K562 (cell line): ENCODE data around the gene TRIM38. TPM values are rescaled to one million over a fixed set of nuclear protein-coding genes. Genes with fewer than 3 reads are reported as not detected.

Source experiments
- ATAC-seq: fragments of 200-7000 bp; cut with Tn5 transposase; 3 replicates; pipeline ENCODE4 v1.9.1; 2020; ENCODE audit warnings: moderate library complexity
- BruUV-seq: library from RNA; stranded (reverse); fragments of 400-500 nt; replicated peaks from 2 replicates; lab custom pipeline; 2021; lab: Mats Ljungman, UMichigan
- CTCF ChIA-PET: fragments of 300-600 bp; formaldehyde crosslinking; extraction: SDS; loops from one replicate; lab custom pipeline; 2021; ENCODE audit warnings: low intra/inter-chr PET ratio; lab: Yijun Ruan, JAX
- POLR2A ChIA-PET: fragments of 300-600, 350-650 bp; sonication (Branson Sonifier 250); formaldehyde crosslinking; extraction: SDS; loops from one replicate; lab custom pipeline; 2021; ENCODE audit warnings: antibody characterized with exemption, inconsistent platforms; lab: Yijun Ruan, JAX
- DNase-seq, 4 experiments: peaks; one replicate each; pipeline versions ENCODE4 v3.0.0 to v3.0.0-alpha.2; 2011 to 2018; ENCODE audit warnings: low spot score in 3 of 4, mixed read lengths in 3 of 4; ENCODE audit errors: extremely low read depth in 1 of 4
- FAIRE-seq: peaks from 2 replicates; lab custom pipeline; 2011; peaks lifted over from hg19 to GRCh38; lab: Jason Lieb, UNC
- H2AFZ ChIP-seq: 2 replicates; pipeline ENCODE4 v1.6.0; 2011; ENCODE audit warnings: low read depth, low read length, control low read depth, inconsistent platforms
- H3K27ac ChIP-seq: fragments of 200-600 bp; 3 replicates; pipeline ENCODE4 v1.8.0; 2011; ENCODE audit warnings: low read depth, mild to moderate bottlenecking, control low read depth, inconsistent platforms, low read length, moderate library complexity, mixed read lengths; ENCODE audit errors: extremely low read depth
- H3K27me3 ChIP-seq, 2 experiments: fragments of 300-600 bp in 1 of 2; 2 replicates in 1 of 2; 3 replicates in 1 of 2; pipeline versions ENCODE4 v1.6.0 to v1.8.0; 2011; ENCODE audit warnings: inconsistent platforms in 2 of 2, low read length in 2 of 2, mild to moderate bottlenecking in 1 of 2, mixed read lengths in 1 of 2, moderate library complexity in 1 of 2; ENCODE audit not compliant: control insufficient read depth in 2 of 2, insufficient read depth in 2 of 2
- H3K36me3 ChIP-seq: fragments of 300-600 bp; 3 replicates; pipeline ENCODE4 v1.8.0; 2011; ENCODE audit warnings: mild to moderate bottlenecking, low read length, inconsistent platforms; ENCODE audit not compliant: control insufficient read depth, insufficient read depth
- H3K4me1 ChIP-seq, 2 experiments: fragments of 200-600 bp in 1 of 2; replicated peaks in 1 of 2; 2 replicates in 1 of 2; 3 replicates in 1 of 2; pipeline versions ENCODE4 v1.5.1 to v1.8.0; 2011; ENCODE audit warnings: inconsistent platforms in 2 of 2, low read length in 2 of 2, mild to moderate bottlenecking in 1 of 2, mixed read lengths in 1 of 2, moderate library complexity in 1 of 2; ENCODE audit not compliant: control insufficient read depth in 2 of 2, insufficient read depth in 2 of 2
- H3K4me2 ChIP-seq: 2 replicates; pipeline ENCODE4 v1.6.1; 2011; ENCODE audit warnings: low read length, control low read depth, inconsistent platforms, mixed read lengths; ENCODE audit not compliant: insufficient read depth
- H3K4me3 ChIP-seq: fragments of 200-600 bp; sonication (generic), shearing (Covaris generic); 2 replicates; pipeline ENCODE4 v1.5.1; 2016; ENCODE audit warnings: control low read depth, inconsistent platforms
- H3K79me2 ChIP-seq: fragments of 200-600 bp; 3 replicates; pipeline ENCODE4 v1.8.0; 2011; ENCODE audit warnings: low read length, inconsistent platforms; ENCODE audit not compliant: control insufficient read depth, insufficient read depth
- H3K9ac ChIP-seq, 2 experiments: 2 replicates each; pipeline versions ENCODE4 v1.6.0 to v1.6.1; 2011; ENCODE audit warnings: low read depth in 2 of 2, low read length in 2 of 2, control low read depth in 1 of 2, inconsistent platforms in 1 of 2, mild to moderate bottlenecking in 1 of 2, mixed read lengths in 1 of 2; ENCODE audit not compliant: insufficient read depth in 1 of 2
- H3K9me1 ChIP-seq: one replicate; pipeline ENCODE4 v1.6.0; 2011; ENCODE audit warnings: inconsistent platforms, mild to moderate bottlenecking, low read length, moderate library complexity; ENCODE audit not compliant: control insufficient read depth, insufficient read depth
- H3K9me3 ChIP-seq: replicated peaks from 2 replicates; pipeline ENCODE4 v1.5.1; 2011; ENCODE audit warnings: low read depth, low read length, inconsistent platforms; ENCODE audit not compliant: control insufficient read depth, insufficient read depth
- H4K20me1 ChIP-seq: replicated peaks from 2 replicates; pipeline ENCODE4 v1.6.1; 2011; ENCODE audit warnings: low read length, inconsistent platforms, mixed read lengths; ENCODE audit not compliant: control insufficient read depth, insufficient read depth
- BMI1 ChIP-seq: fragments of 150-350 bp; IDR thresholded peaks from 2 replicates; pipeline ENCODE4 v1.6.1; 2014; ENCODE audit warnings: low read length
- CSDE1 ChIP-seq, 2 experiments: fragments of 450-650 bp; IDR thresholded peaks; 2 replicates each; pipeline ENCODE4 v1.6.1; 2016; ENCODE audit warnings: mild to moderate bottlenecking in 1 of 2
- KLF13 ChIP-seq: fragments of 450-650 bp; IDR thresholded peaks from 2 replicates; pipeline ENCODE4 v1.6.1; 2016; ENCODE audit warnings: missing genetic modification characterization, low read depth, mild to moderate bottlenecking, missing compliant biosample characterization, moderate library complexity, borderline replicate concordance
- MAFK ChIP-seq: IDR thresholded peaks from 2 replicates; pipeline ENCODE4 v1.6.1; 2011; ENCODE audit warnings: low read length, improper control_type of control experiment
- RFX1 ChIP-seq: fragments of 450-650 bp; IDR thresholded peaks from 2 replicates; pipeline ENCODE4 v1.6.1; 2016; ENCODE audit warnings: mild to moderate bottlenecking, moderate library complexity
- USF1 ChIP-seq: sonication (generic); formaldehyde crosslinking; IDR thresholded peaks from 2 replicates; pipeline ENCODE4 v1.9.0; 2022; ENCODE audit warnings: mild to moderate bottlenecking, missing genetic modification reagents
- YY1 ChIP-seq, 3 experiments: IDR thresholded peaks; 2 replicates each; pipeline ENCODE4 v1.6.1; 2011; ENCODE audit warnings: low read length in 2 of 3, mild to moderate bottlenecking in 2 of 3, moderate library complexity in 2 of 3, borderline replicate concordance in 1 of 3, control low read depth in 1 of 3, low read depth in 1 of 3; ENCODE audit not compliant: insufficient read depth in 3 of 3, insufficient replicate concordance in 2 of 3, control insufficient read depth in 1 of 3, insufficient read length in 1 of 3; ENCODE audit errors: extremely low read depth in 1 of 3
- WGBS: fragments of 100-300 bp; shearing (Covaris generic); methylation state at CpG from one replicate; pipeline ENCODE4 v1.1.6; 2016; ENCODE audit warnings: low coverage, mixed read lengths; ENCODE audit not compliant: insufficient coverage; ENCODE audit errors: missing lambda C conversion rate; 5-methylcytosine and 5-hydroxymethylcytosine counted together
- in situ Hi-C: fragments of 300-500 bp; cut with MboI; formaldehyde crosslinking; loops from 4 replicates; pipeline ENCODE4 v1.15.0; 2018; ENCODE audit warnings: inconsistent platforms, mixed read lengths
- intact Hi-C: fragments of 100-400 bp; cut with micrococcal nuclease; formaldehyde crosslinking; loops from 2 replicates; pipeline ENCODE4 v1.14.2; 2022
- polyA plus RNA-seq, 8 experiments: library from polyadenylated mRNA; depleted of rRNA in 4 of 8; stranded (reverse) in 5 of 8; unstranded in 3 of 8; fragments of >200 nt; fragmentation: Nextera tagmentation in 2 of 8; fragmentation: Illumina TruSeq in 1 of 8; extraction: Ambion mirVana in 2 of 8; extraction: Trizol in 1 of 8; gene quantifications; 2 replicates each; pipeline versions ENCODE4 v1.2.1 to v1.2.3, GENCODE V29; 2011 to 2014; ENCODE audit warnings: inconsistent platforms in 1 of 8, missing spikeins in 1 of 8
- total RNA-seq, 7 experiments: library from RNA; depleted of rRNA in 6 of 7; stranded (reverse); fragments of >200 nt in 6 of 7; fragmentation: Illumina TruSeq in 2 of 7; extraction: Trizol in 2 of 7; gene quantifications; 2 replicates each; pipeline versions ENCODE4 v1.2.1 to v1.2.3, GENCODE V29; 2011 to 2021; ENCODE audit warnings: low replicate concordance in 1 of 7
- TF ChIP-seq, protein P1 (sequence below): fragments of 250-450 bp; sonication (Bioruptor Pico); IDR thresholded peaks from 2 replicates; pipeline ENCODE4 v1.4.0; 2020; ENCODE audit warnings: borderline replicate concordance
- TF ChIP-seq, protein P2 (sequence below): fragments of 150-350 bp; conservative IDR thresholded peaks from 2 replicates; pipeline ENCODE4 v1.6.1; 2014; ENCODE audit warnings: low read length
- TF ChIP-seq, protein P3 (sequence below): fragments of 450-650 bp; IDR thresholded peaks from 2 replicates; pipeline ENCODE4 v1.6.1; 2016
- TF ChIP-seq, protein P4 (sequence below): fragments of 450-650 bp; conservative IDR thresholded peaks from 2 replicates; pipeline ENCODE4 v1.6.1; 2016; ENCODE audit warnings: missing genetic modification characterization, low read depth, mild to moderate bottlenecking, control low read depth, missing compliant biosample characterization

TRIM38 gene
- total and polyA plus RNA-seq, 9 of the 15 experiments (the other 6 are each of a cell fraction or from before 2014, with no cell fraction given) = 1.7 to 6.7 (median 6.3) TPM

DNA sequence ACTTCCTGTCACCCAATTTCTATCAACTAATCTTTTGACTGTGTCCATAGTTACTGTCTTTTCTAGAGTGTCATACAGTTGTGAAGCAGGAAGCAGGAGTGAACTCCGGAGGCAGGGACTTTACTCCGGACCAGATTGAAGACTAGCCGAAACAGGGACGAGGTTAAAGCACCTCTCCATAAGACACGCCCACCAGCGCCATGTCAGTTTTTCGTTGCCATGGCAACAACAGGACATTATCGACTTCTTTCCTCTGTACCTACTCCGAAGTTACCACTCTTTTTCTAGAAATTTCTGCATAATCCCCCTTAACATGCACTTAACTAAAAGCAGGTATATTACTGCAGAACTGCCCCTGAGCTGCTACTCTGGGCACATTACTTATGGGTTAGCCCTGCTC is 25.2 kb downstream of the TRIM38 start:
- Histone ChIP-seq H3K4me3 (no peak overlapping the region), H3K9ac (no peak overlapping the region), H2AFZ (no peak overlapping the region), H3K36me3 (peaks cover 18% of the 10 kb centered on the region; the same call in 2 of the 3 replicates), H3K79me2 (no peaks in the 10 kb centered on the region), H3K9me3 (no peaks in the 10 kb centered on the region), H4K20me1 (no peaks in the 10 kb centered on the region), H3K4me1 (peaks cover 10 to 11% of the 10 kb centered on the region in 2 experiments), H3K4me2 (no peak overlapping the region), H3K9me1 (no peaks in the 10 kb centered on the region), H3K27ac (no peak overlapping the region), H3K27me3 (no peaks in the 10 kb centered on the region)
- peak in 2 of 4 experiments; percentile 31 for DNase-seq
- FAIRE-seq = no peak
- TF ChIP-seq MAFK = no peak
- peak; percentile 97 for TF ChIP-seq RFX1
- no peak for TF ChIP-seq USF1 (CRISPR knock-in tag)
- TF ChIP-seq, protein P1, sequence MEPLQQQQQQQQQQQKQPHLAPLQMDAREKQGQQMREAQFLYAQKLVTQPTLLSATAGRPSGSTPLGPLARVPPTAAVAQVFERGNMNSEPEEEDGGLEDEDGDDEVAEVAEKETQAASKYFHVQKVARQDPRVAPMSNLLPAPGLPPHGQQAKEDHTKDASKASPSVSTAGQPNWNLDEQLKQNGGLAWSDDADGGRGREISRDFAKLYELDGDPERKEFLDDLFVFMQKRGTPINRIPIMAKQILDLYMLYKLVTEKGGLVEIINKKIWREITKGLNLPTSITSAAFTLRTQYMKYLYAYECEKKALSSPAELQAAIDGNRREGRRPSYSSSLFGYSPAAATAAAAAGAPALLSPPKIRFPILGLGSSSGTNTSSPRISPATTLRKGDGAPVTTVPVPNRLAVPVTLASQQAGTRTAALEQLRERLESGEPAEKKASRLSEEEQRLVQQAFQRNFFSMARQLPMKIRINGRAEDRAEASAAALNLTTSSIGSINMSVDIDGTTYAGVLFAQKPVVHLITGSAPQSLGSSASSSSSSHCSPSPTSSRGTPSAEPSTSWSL (CRISPR knock-in tag) = no peak
- TF ChIP-seq KLF13 = peak; percentile 56; the same call in 1 of the 2 replicates
- TF ChIP-seq, protein P2, sequence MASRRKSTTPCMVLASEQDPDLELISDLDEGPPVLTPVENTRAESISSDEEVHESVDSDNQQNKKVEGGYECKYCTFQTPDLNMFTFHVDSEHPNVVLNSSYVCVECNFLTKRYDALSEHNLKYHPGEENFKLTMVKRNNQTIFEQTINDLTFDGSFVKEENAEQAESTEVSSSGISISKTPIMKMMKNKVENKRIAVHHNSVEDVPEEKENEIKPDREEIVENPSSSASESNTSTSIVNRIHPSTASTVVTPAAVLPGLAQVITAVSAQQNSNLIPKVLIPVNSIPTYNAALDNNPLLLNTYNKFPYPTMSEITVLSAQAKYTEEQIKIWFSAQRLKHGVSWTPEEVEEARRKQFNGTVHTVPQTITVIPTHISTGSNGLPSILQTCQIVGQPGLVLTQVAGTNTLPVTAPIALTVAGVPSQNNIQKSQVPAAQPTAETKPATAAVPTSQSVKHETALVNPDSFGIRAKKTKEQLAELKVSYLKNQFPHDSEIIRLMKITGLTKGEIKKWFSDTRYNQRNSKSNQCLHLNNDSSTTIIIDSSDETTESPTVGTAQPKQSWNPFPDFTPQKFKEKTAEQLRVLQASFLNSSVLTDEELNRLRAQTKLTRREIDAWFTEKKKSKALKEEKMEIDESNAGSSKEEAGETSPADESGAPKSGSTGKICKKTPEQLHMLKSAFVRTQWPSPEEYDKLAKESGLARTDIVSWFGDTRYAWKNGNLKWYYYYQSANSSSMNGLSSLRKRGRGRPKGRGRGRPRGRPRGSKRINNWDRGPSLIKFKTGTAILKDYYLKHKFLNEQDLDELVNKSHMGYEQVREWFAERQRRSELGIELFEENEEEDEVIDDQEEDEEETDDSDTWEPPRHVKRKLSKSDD = peak; percentile 74; the same call in 1 of the 2 replicates
- TF ChIP-seq, protein P3, sequence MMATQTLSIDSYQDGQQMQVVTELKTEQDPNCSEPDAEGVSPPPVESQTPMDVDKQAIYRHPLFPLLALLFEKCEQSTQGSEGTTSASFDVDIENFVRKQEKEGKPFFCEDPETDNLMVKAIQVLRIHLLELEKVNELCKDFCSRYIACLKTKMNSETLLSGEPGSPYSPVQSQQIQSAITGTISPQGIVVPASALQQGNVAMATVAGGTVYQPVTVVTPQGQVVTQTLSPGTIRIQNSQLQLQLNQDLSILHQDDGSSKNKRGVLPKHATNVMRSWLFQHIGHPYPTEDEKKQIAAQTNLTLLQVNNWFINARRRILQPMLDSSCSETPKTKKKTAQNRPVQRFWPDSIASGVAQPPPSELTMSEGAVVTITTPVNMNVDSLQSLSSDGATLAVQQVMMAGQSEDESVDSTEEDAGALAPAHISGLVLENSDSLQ = 0 out of 2 replicates have a peak, but pooled peaks have one; percentile 43
- TF ChIP-seq CSDE1 (IDR thresholded peaks at IDR 0.05) = peak in 1 of 2 experiments; percentile 76; a peak in 1 of 4 replicates
- TF ChIP-seq, protein P4, sequence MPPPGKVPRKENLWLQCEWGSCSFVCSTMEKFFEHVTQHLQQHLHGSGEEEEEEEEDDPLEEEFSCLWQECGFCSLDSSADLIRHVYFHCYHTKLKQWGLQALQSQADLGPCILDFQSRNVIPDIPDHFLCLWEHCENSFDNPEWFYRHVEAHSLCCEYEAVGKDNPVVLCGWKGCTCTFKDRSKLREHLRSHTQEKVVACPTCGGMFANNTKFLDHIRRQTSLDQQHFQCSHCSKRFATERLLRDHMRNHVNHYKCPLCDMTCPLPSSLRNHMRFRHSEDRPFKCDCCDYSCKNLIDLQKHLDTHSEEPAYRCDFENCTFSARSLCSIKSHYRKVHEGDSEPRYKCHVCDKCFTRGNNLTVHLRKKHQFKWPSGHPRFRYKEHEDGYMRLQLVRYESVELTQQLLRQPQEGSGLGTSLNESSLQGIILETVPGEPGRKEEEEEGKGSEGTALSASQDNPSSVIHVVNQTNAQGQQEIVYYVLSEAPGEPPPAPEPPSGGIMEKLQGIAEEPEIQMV (tag) = peak; percentile 29; the same call in 1 of the 2 replicates
- peak in 2 of 3 experiments; percentile 18 to 40 for TF ChIP-seq YY1 (IDR thresholded peaks at IDR 0.05; ENCODE audit: borderline replicate concordance in 1 of 3, control insufficient read depth in 1 of 3, extremely low read depth in 1 of 3, insufficient read depth in 3 of 3, insufficient read length in 1 of 3, insufficient replicate concordance in 2 of 3, low read depth in 1 of 3, low read length in 2 of 3)
- TF ChIP-seq BMI1 = peak; percentile 71; the same call in 1 of the 2 replicates
- in situ Hi-C loops (no loop called here), intact Hi-C loops (no loop called here)
- ATAC-seq = no peak
- ChIA-PET CTCF (no interaction called here), POLR2A (no interaction called here)
- no TSS peak for BruUV-seq
- 66% methylated on average over 9 of the region's 9 CpGs for WGBS
